ENCODE results near the gene FNBP1.

DNA sequence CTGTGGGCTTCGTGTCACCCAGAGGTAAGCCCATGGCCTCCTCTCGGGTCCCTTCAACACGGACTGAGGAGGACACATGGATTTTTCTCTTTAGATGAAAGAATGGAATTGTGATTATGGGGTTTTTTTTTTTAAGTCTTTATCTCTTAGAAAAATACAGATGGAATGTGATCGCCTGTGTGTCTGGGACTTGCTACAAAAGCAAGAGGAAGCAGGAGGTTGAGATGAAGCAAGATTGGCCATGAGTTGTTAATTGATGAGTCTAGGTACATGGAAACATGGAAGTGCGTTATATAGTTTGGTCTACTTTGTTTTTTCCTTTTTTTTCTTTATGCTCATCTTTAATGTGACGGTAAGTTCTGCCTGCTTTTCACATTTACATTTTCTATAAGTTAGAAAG, 193.1 kb downstream of the FNBP1 start:
- TF ChIP-seq, protein P1, sequence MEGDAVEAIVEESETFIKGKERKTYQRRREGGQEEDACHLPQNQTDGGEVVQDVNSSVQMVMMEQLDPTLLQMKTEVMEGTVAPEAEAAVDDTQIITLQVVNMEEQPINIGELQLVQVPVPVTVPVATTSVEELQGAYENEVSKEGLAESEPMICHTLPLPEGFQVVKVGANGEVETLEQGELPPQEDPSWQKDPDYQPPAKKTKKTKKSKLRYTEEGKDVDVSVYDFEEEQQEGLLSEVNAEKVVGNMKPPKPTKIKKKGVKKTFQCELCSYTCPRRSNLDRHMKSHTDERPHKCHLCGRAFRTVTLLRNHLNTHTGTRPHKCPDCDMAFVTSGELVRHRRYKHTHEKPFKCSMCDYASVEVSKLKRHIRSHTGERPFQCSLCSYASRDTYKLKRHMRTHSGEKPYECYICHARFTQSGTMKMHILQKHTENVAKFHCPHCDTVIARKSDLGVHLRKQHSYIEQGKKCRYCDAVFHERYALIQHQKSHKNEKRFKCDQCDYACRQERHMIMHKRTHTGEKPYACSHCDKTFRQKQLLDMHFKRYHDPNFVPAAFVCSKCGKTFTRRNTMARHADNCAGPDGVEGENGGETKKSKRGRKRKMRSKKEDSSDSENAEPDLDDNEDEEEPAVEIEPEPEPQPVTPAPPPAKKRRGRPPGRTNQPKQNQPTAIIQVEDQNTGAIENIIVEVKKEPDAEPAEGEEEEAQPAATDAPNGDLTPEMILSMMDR (conservative IDR thresholded peaks at IDR 0.05): no peak
- no peak for TF ChIP-seq EZH2 (IDR thresholded peaks at IDR 0.05; ENCODE audit: low read depth)

Measured in PC-9 (cell line).